ENCODE data around the gene PDHB.

Gene PDHB

GRCh38 chr3:58422756-58423325 is 10.8 kb downstream of the PDHB start:
- ATAC-seq (no peak), DNase-seq (ENCODE audit: low spot score in 2 of 2) (no peak)
- Mint-ChIP-seq H3K4me1 (peaks cover 20% of the 10 kb centered on the region), H3K36me3 (peaks cover 87% of the 10 kb centered on the region), H3K4me3 (no peak overlapping the region), H3K9me3 (no peaks in the 10 kb centered on the region), H3K27ac (peak overlapping the region; percentile 75)

GRCh38 chr3:58421004-58421403 is 12.6 kb downstream of the PDHB start:
- H3K27ac Mint-ChIP-seq: peak overlapping the region; percentile 72
- no peaks in the 10 kb centered on the region for H3K9me3 Mint-ChIP-seq
- H3K36me3 Mint-ChIP-seq: peaks cover 68% of the 10 kb centered on the region
- ATAC-seq (no peak), DNase-seq (ENCODE audit: low spot score in 2 of 2) (no peak)
- no peak overlapping the region for H3K4me3 Mint-ChIP-seq
- peaks cover 20% of the 10 kb centered on the region for H3K4me1 Mint-ChIP-seq

- ATAC-seq (peak; percentile 87), DNase-seq (ENCODE audit: low spot score in 2 of 2) (no peak)
- peaks cover 20% of the 10 kb centered on the region for H3K4me1 Mint-ChIP-seq
- no peak overlapping the region for H3K4me3 Mint-ChIP-seq
- H3K36me3 Mint-ChIP-seq: peaks cover 66% of the 10 kb centered on the region
- no peaks in the 10 kb centered on the region for H3K9me3 Mint-ChIP-seq
- H3K27ac Mint-ChIP-seq: peak overlapping the region; percentile 72
Observed at GRCh38 chr3:58419780-58420507, 13.7 kb downstream of the PDHB start.

GRCh38 chr3:58418227-58418626 is 15.4 kb downstream of the PDHB start:
- peaks cover 69% of the 10 kb centered on the region for H3K36me3 Mint-ChIP-seq
- no peak for DNase-seq (ENCODE audit: low spot score in 2 of 2)
- H3K4me1 Mint-ChIP-seq: peaks cover 20% of the 10 kb centered on the region
- no peak for ATAC-seq
- no peak overlapping the region for H3K4me3 Mint-ChIP-seq
- H3K9me3 Mint-ChIP-seq: no peaks in the 10 kb centered on the region
- no peak overlapping the region for H3K27ac Mint-ChIP-seq

DNA sequence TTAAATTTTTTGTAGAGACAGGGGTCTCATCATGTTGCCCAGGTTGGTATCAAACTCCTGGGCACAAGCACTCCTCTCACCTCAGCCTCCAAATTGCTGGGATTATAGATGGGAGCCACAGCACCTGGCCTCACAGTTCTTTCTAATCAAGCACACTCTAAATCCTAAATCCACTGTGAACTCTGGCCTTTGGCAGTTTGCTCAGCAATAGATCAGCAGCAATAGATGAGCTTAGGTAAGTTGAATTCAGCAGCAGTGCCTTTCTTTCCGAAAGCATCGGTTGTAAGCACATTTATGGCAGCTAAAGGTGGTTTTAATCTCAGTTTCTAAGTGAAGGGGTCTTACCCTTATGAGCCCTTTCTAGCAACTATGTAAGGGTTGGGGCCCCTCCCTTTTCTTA is 16.6 kb downstream of the PDHB start:
- ATAC-seq: no peak
- H3K4me1 Mint-ChIP-seq: peaks cover 20% of the 10 kb centered on the region
- peaks cover 72% of the 10 kb centered on the region for H3K36me3 Mint-ChIP-seq
- no peak for DNase-seq (ENCODE audit: low spot score in 2 of 2)
- H3K27ac Mint-ChIP-seq: no peak overlapping the region
- H3K4me3 Mint-ChIP-seq: no peak overlapping the region
- no peaks in the 10 kb centered on the region for H3K9me3 Mint-ChIP-seq

DNA sequence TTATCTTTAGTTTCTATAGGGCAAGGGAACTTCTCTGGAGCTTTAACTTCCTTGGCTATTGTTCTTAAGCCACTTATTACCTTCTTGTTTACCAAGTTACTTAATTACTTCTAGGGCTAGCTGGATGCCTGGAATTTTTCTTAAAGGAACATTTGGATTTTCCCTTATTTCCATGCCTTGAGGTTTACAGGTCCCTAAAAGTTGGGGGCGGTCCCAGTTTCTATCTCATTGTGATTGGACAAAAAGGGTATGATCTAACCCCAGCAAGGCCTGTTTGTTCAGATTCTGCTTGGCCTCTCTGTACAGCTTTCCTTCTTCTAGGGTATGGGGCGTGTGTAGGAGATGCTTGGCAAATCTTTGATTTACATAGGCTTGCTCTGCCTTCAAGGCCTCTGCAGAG is 17.4 kb downstream of the PDHB start:
- H3K4me1 Mint-ChIP-seq: peaks cover 20% of the 10 kb centered on the region
- H3K27ac Mint-ChIP-seq: no peak overlapping the region
- ATAC-seq (no peak), DNase-seq (ENCODE audit: low spot score in 2 of 2) (no peak)
- no peak overlapping the region for H3K4me3 Mint-ChIP-seq
- H3K9me3 Mint-ChIP-seq: no peaks in the 10 kb centered on the region
- H3K36me3 Mint-ChIP-seq: peaks cover 70% of the 10 kb centered on the region

GRCh38 chr3:58414538-58415197 is 19.0 kb downstream of the PDHB start:
- Mint-ChIP-seq H3K4me1 (peaks cover 4% of the 10 kb centered on the region), H3K9me3 (no peaks in the 10 kb centered on the region), H3K27ac (no peak overlapping the region), H3K36me3 (peaks cover 68% of the 10 kb centered on the region), H3K4me3 (no peak overlapping the region)
- ATAC-seq: peak; percentile 70
- DNase-seq (ENCODE audit: low spot score in 2 of 2): peak; percentile 27 to 70

- Mint-ChIP-seq H3K27ac (peak overlapping the region; percentile 52), H3K36me3 (peaks cover 79% of the 10 kb centered on the region), H3K4me1 (no peaks in the 10 kb centered on the region), H3K4me3 (no peak overlapping the region), H3K9me3 (no peaks in the 10 kb centered on the region)
- ATAC-seq (no peak), DNase-seq (ENCODE audit: low spot score in 2 of 2) (no peak)
Observed at GRCh38 chr3:58411851-58412830, 21.5 kb downstream of the PDHB start.

- peak overlapping the region; percentile 53 for H3K27ac Mint-ChIP-seq
- H3K9me3 Mint-ChIP-seq: no peaks in the 10 kb centered on the region
- H3K4me3 Mint-ChIP-seq: no peak overlapping the region
- no peaks in the 10 kb centered on the region for H3K4me1 Mint-ChIP-seq
- DNase-seq (ENCODE audit: low spot score in 2 of 2) (no peak), ATAC-seq (no peak)
- peaks cover 90% of the 10 kb centered on the region for H3K36me3 Mint-ChIP-seq
Observed at GRCh38 chr3:58411036-58411435, 22.6 kb downstream of the PDHB start.

DNA sequence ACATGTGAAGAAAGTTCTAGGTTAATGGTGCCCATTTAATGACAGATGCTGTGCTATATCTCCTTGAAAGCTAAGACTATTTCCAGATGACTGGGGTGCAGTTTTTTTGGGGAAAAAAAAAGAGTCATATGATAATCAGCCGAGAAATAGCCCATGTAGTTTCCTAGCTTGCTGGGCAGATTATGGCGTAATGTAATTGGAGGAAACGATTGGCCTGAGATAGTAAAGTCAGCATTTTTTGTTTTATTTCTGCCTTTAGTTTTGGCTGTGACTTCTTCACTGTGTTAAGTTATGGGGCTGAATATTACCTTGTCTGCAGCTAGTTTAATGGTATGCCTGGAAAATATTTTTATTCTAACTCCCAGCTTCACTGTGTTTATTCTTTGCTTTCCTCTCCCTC is 24.0 kb downstream of the PDHB start:
- Mint-ChIP-seq H3K36me3 (peaks cover 91% of the 10 kb centered on the region), H3K27ac (no peak overlapping the region), H3K4me3 (no peak overlapping the region), H3K9me3 (no peaks in the 10 kb centered on the region), H3K4me1 (no peaks in the 10 kb centered on the region)
- ATAC-seq (no peak), DNase-seq (ENCODE audit: low spot score in 2 of 2) (no peak)

DNA sequence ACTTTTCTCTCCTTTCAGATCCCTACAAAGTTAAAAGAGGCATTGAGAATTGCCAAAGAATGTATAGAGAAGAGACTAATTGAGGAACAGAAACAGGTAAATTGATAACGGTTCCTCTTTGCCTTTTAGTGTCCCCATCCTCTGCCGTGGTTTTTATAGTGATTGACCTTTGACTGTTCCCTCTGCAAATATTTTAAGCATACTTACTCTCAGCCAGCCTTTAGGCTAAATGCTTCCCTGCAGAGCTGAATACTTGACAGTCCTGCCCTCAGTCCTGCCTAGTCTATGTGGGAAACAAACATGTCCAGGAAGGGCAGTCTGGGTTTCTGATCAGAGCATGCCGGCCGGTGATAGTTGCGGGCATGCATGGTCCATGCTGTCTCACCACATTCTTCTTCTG is 24.7 kb downstream of the PDHB start:
- H3K4me1 Mint-ChIP-seq: no peaks in the 10 kb centered on the region
- H3K4me3 Mint-ChIP-seq: no peak overlapping the region
- DNase-seq (ENCODE audit: low spot score in 2 of 2) (no peak), ATAC-seq (no peak)
- H3K36me3 Mint-ChIP-seq: peaks cover 91% of the 10 kb centered on the region
- H3K9me3 Mint-ChIP-seq: no peaks in the 10 kb centered on the region
- no peak overlapping the region for H3K27ac Mint-ChIP-seq

DNA sequence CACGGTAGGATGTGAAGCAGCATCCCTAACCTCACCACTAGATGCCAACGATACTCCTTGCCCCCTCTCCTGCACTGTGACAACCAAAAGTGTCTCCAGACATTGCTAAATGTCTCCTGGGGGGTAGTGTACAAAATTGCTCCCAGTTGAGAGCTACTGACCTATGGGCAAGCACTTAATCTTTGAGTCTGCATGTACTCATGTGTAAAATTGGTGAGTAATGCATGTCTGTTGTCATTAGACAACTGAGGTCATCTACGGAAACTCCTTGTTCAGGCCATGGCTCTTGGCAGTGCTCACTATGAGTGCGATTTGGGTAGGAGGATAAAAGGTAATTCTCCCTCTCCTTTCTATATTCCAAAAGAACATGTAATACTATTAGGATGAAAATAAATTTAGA is 29.2 kb downstream of the PDHB start:
- Mint-ChIP-seq H3K27ac (no peak overlapping the region), H3K36me3 (peaks cover 89% of the 10 kb centered on the region), H3K4me1 (no peaks in the 10 kb centered on the region), H3K4me3 (no peak overlapping the region), H3K9me3 (no peaks in the 10 kb centered on the region)
- DNase-seq (ENCODE audit: low spot score in 2 of 2): no peak
- peak; percentile 31 for ATAC-seq

GRCh38 chr3:58403513-58404109 is 30.0 kb downstream of the PDHB start:
- no peak overlapping the region for H3K27ac Mint-ChIP-seq
- no peaks in the 10 kb centered on the region for H3K9me3 Mint-ChIP-seq
- H3K4me3 Mint-ChIP-seq: no peak overlapping the region
- H3K4me1 Mint-ChIP-seq: no peaks in the 10 kb centered on the region
- H3K36me3 Mint-ChIP-seq: peaks cover 89% of the 10 kb centered on the region
- DNase-seq (ENCODE audit: low spot score in 2 of 2) (no peak), ATAC-seq (no peak)

DNA sequence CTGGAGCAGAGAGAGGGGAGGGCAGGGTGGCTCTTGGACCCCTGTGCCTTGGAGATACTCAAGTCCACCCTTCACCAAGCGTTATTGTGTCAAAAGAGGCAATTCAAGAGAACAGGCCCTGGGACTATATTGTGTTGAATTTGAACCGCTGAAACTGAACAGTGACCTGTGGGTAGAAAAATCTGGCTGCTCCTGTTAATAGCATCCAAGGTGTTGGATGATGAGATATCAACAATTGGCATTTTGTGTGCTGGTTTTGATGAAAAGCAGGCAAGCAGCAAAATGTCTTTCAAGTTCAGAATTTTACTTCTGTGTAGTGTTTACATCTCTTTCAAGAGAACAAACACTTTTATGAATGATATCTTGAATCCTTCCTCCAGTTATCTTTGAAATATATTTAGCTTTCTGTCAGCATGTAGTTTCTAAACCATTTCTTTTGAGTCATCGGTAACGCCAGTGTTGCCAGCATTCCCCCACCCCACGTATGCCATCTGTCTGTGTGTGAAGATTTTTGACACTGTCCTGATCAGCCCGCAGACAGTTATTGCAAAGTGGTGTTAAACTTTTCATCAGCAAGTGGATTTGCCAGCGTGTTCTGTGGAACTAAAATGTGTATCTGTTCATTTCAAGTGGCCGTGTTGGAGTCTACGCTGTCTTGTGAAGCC is 34.8 kb downstream of the PDHB start:
- no peak overlapping the region for H3K4me3 Mint-ChIP-seq
- H3K9me3 Mint-ChIP-seq: no peaks in the 10 kb centered on the region
- no peak overlapping the region for H3K27ac Mint-ChIP-seq
- ATAC-seq (no peak), DNase-seq (ENCODE audit: low spot score in 2 of 2) (no peak)
- peaks cover 84% of the 10 kb centered on the region for H3K36me3 Mint-ChIP-seq
- H3K4me1 Mint-ChIP-seq: no peaks in the 10 kb centered on the region

Data from stimulated activated effector memory CD8-positive, alpha-beta T cell treated with anti-CD3 and anti-CD28 coated beads, Interleukin-12 subunit alpha, Interleukin-12 subunit beta, amount 100 ng/mL, for 72 hours (primary cell).